Activated T-cell treated with anti-CD3 and anti-CD28 coated beads, Interleukin-2, amount 50 U/mL, for 72 hours (primary cell): Measurements from ENCODE around the gene PNMA8A. TPM values are rescaled to one million over a fixed set of nuclear protein-coding genes. Genes with fewer than 3 reads are reported as not detected.
A peak's percentile ranks its signal among the peaks of the same experiment; 100 is the strongest.

Experiments
- ATAC-seq, 2 donors: fragments of 150-1000 bp; cut with Tn5 transposase; replicated peaks in 1 of 2; 2 replicates each; pipeline ENCODE4 v1.10.0; 2021; ENCODE audit warnings: moderate library complexity in 2 of 2, mild to moderate bottlenecking in 1 of 2
- DNase-seq, 2 donors: peaks; one replicate each; pipeline ENCODE4 v3.0.0; 2021 to 2022; ENCODE audit warnings: mixed read lengths in 1 of 2
- H3K27ac Mint-ChIP-seq: one replicate; pipeline ENCODE4 v1.8.0; 2022; ENCODE audit warnings: mild to moderate bottlenecking, moderate library complexity, mixed read lengths
- H3K27me3 Mint-ChIP-seq: one replicate; pipeline ENCODE4 v1.8.0; 2022; ENCODE audit warnings: low read depth, mixed read lengths
- H3K36me3 Mint-ChIP-seq, 2 donors: one replicate each; pipeline ENCODE4 v1.8.0; 2022; ENCODE audit warnings: mixed read lengths in 2 of 2, mild to moderate bottlenecking in 1 of 2; ENCODE audit not compliant: insufficient read depth in 2 of 2
- H3K4me1 Mint-ChIP-seq: one replicate; pipeline ENCODE4 v1.8.0; 2022; ENCODE audit warnings: low read depth, mixed read lengths
- H3K4me3 Mint-ChIP-seq, 2 donors: one replicate each; pipeline ENCODE4 v1.8.0; 2022; ENCODE audit warnings: mild to moderate bottlenecking in 2 of 2, mixed read lengths in 2 of 2, moderate library complexity in 2 of 2
- H3K9me3 Mint-ChIP-seq, 2 donors: one replicate each; pipeline ENCODE4 v1.8.0; 2022; ENCODE audit warnings: mixed read lengths in 2 of 2
- total RNA-seq, 2 donors: library from RNA; stranded (reverse); gene quantifications; one replicate each; pipeline ENCODE4 v1.2.3, GENCODE V29; 2022

PNMA8A gene, protein sequence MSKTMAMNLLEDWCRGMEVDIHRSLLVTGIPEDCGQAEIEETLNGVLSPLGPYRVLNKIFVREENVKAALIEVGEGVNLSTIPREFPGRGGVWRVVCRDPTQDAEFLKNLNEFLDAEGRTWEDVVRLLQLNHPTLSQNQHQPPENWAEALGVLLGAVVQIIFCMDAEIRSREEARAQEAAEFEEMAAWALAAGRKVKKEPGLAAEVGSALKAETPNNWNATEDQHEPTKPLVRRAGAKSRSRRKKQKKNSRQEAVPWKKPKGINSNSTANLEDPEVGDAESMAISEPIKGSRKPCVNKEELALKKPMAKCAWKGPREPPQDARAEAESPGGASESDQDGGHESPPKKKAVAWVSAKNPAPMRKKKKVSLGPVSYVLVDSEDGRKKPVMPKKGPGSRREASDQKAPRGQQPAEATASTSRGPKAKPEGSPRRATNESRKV
- 1 to 10 TPM in 1 of 2 donors, not detected in 1; 1.9 TPM for total RNA-seq

DNA sequence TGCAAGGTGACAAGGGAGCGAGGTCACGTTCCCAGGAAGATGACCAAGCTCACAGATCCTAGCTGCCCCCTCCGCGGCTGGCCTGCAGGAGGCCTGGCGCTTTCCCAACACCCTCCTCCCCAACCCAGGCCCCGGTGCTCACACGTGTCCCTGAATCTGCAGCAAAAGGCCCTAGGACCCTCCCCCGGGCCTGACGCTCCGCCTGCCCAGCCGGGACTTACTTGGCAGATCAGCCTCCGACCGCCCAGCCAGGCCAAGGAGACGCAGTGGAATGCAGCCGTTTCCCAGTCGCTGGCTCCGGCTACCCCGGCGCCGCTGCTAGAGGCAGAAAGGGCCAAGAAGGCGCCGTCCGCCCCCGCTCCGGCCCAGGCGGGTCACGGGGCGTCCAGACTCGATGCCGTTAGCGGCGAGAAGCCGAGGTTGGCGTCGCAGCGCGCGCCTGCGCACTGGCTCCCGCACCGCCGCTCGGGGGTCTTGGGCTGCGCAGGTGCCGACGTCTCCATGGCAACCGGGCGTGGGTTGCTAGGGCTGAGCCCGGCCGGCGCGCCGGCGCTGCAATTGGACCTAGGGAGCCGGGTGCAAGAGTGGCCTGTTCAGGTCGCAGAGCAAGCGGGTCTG, at the start of gene PNMA8A:
TSS of gene PNMA8A (minus strand) at position 448 of the 618 bp plus-strand sequence. CDS start 528 bp downstream, outside the sequence.
- H3K4me3 Mint-ChIP-seq: peak within 1 kb of the TSS in 1 of 2 donors; percentile 5
- peaks cover 66% of the 10 kb centered on the region for H3K27me3 Mint-ChIP-seq
- no peaks in the 10 kb centered on the region for H3K36me3 Mint-ChIP-seq
- no peak within 1 kb of the TSS for H3K27ac Mint-ChIP-seq
- ATAC-seq: peak in 1 of 2 donors; percentile 57
- peaks cover 14% of the 10 kb centered on the region for H3K4me1 Mint-ChIP-seq
- H3K9me3 Mint-ChIP-seq: no peaks in the 10 kb centered on the region
- DNase-seq: peak in 1 of 2 donors; percentile 45

DNA sequence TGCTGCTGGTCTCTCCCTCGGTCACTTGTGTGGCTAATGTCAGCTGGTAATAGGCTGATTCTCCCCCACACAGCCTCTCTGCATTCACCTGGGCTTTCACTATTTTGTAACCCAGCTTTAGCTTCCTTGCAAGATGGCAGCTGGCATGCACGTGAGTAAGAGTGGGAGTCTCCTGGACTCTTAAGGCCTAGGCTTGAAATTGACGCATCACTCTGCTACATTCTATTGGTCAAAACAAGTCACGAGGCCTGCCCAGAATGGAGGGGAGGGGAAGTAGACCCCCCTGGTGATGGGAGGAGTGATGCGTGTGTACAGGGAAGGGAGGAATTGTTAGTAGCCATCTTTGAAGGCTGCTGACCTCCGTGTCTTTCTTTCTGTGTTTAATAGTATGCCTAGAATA, 49.3 kb upstream of the PNMA8A start:
- ATAC-seq: no peak
- Mint-ChIP-seq H3K9me3 (peaks cover 2 to 9% of the 10 kb centered on the region in 2 donors), H3K4me1 (peaks cover 55% of the 10 kb centered on the region), H3K36me3 (peaks cover 7 to 10% of the 10 kb centered on the region in 2 donors), H3K4me3 (no peak overlapping the region), H3K27ac (no peak overlapping the region), H3K27me3 (no peaks in the 10 kb centered on the region)
- DNase-seq: no peak

DNA sequence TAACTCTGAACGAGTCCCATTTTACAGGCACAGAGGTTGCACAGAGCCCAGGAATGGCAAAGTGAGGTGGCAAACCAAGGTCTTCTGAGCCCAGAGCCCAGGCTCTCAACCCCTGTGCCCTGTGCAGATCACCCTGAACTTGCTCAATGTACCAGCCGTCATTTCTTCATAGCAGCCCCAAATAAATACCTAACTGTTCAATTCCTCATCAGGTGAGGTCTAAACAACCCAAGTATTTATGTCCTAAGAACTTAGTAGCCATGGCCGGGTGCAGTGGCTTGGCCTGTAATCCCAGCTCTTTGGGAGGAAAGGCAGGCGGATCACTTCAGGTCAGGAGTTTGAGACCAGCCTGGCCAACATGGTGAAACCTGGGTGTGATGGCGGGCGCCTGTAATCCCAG, 46.1 kb upstream of the PNMA8A start:
- Mint-ChIP-seq H3K27me3 (peaks cover 11% of the 10 kb centered on the region), H3K9me3 (peaks cover 0 to 2% of the 10 kb centered on the region in 2 donors), H3K4me1 (peaks cover 45% of the 10 kb centered on the region), H3K27ac (no peak overlapping the region), H3K36me3 (no peaks in the 10 kb centered on the region), H3K4me3 (no peak overlapping the region)
- ATAC-seq (no peak), DNase-seq (no peak)

DNA sequence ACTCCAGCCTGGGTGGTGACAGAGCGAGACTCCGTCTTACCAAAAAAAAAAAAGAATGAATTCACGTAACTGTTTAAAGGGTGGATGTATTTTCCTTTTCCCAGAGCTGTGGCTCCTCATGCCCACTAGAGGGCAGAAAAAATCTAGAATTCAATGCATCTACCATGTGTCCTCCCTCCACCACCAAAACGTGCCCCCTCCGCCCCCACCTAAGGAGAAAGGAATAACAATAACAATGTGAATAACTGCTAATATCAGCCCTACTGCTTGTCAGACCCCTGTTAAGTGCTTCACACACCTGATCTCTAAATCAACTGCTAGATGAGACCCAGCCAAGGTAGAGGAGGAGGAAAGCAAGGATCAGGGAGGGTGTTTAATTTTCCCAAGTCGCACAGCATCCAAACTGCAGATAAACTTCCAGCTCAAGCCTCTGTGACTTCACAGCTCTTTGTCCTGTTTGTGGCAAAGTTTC, 44.6 kb upstream of the PNMA8A start:
- DNase-seq (no peak), ATAC-seq (peak; percentile 63 to 65)
- H3K4me3 Mint-ChIP-seq: no peak overlapping the region
- peaks cover 33% of the 10 kb centered on the region for H3K4me1 Mint-ChIP-seq
- peaks cover 25% of the 10 kb centered on the region for H3K27me3 Mint-ChIP-seq
- peaks cover 3 to 8% of the 10 kb centered on the region in 2 donors for H3K9me3 Mint-ChIP-seq
- H3K36me3 Mint-ChIP-seq: peaks cover 2 to 6% of the 10 kb centered on the region in 2 donors
- H3K27ac Mint-ChIP-seq: no peak overlapping the region

DNA sequence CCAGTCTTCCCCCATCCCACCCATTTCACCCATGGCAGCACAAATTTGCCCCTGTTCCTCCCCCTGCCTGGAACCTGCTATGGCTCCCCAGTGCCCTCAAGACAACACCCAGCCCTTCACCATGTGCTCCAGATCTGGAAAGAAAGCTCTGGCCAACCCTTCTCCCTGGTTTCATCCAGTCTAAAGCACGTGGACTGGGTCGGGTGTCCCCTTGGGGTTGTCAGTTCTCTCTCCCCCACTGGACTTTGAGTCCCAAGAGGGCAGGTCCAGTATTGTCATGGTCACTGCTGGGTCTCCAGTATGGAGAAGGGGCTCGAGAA, 43.9 kb upstream of the PNMA8A start:
- ATAC-seq (no peak), DNase-seq (no peak)
- Mint-ChIP-seq H3K4me1 (peaks cover 26% of the 10 kb centered on the region), H3K9me3 (peaks cover 4 to 9% of the 10 kb centered on the region in 2 donors), H3K27me3 (peaks cover 26% of the 10 kb centered on the region), H3K27ac (no peak overlapping the region), H3K4me3 (no peak overlapping the region), H3K36me3 (peaks cover 3 to 8% of the 10 kb centered on the region in 2 donors)

DNA sequence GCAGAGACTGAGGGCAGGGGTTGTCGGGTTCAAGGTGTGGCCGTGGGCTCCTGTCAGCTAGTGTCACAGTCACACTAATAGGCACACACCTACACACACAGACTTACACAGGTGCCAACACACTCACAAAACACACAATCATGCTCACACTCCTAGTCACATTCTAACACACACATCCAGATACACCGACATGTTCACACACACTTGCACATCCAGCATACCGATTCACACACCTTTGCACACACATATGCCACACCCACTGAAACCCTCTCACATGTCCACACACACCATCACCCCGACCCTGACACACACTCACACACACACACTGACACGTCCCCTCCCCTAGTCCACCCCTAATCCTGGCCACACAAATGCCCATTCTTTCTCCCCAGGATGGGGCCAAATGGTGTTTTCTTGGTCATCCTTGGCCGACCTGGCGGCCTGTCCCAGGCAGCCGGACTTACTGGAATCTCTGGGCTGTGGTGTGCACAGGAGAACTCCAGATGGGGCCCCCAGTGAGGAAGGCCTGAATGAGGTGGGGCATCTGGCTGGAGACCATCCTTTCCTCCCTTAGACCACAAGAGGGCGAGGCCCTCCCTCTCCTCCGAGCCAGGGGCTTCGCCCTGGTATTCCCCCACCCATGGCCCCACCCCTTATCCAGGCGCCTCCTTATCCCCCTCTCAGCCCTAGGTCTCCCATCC, 43.4 kb upstream of the PNMA8A start:
- no peak for DNase-seq
- Mint-ChIP-seq H3K4me1 (peaks cover 23% of the 10 kb centered on the region), H3K27me3 (peaks cover 26% of the 10 kb centered on the region), H3K9me3 (peaks cover 4 to 9% of the 10 kb centered on the region in 2 donors), H3K27ac (no peak overlapping the region), H3K36me3 (peaks cover 3 to 8% of the 10 kb centered on the region in 2 donors), H3K4me3 (no peak overlapping the region)
- no peak for ATAC-seq

DNA sequence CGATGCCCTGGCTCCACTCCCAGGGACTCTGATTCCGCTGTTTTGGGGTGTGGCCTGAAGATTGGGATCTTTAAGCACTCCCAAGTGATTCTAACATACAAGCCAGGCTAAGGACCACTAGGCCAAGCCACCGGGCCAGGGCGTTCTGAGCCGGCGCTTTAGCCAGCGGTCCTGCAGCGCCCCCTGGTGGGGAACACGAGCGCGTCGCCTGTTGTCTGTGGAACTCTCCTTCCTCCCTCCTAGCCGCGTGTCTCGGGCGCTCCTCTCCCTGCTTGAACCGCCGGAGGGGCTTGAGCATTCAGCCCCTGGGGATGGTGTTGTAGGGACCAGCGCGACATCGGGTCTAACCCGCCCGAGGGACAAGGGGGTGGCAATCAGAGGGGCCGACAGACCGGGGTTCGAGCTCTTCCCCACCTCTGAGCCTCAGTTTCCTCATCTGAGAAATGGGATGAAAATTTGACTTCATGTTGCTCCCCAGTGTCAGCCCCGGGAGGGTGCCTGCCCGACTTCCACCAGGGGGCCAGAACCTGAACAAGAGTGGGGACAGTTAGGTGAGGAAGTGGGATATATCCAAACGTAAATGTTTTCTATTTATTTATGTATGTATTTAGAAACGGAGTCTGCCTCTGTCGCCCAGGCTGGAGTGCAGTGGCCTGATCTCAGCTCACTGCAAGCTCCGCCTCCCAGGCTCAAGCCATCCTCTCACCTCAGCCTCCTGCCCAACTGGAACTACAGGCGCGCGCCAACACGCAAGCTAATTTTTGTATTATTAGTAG, 42.3 kb upstream of the PNMA8A start:
- peaks cover 4 to 9% of the 10 kb centered on the region in 2 donors for H3K9me3 Mint-ChIP-seq
- no peak overlapping the region for H3K4me3 Mint-ChIP-seq

DNA sequence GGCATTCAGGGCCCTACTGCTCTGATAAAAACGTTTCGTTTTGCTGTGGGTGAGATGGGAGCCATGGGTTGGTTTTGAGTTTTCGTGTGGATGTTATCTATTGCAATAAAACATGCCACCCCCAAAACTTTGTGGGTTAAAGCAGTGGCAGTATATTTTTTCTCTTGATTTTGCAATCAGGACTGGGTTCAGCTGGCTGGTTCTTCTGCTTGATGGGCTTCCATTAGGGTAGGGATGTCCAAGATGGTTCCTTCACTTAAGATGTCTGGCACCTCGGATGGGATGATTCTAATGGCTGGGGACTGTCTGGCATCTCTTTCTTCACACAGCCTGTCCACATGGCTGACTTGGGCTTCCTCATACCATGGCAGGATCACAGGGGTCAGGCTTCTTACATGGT, 39.9 kb upstream of the PNMA8A start:
- Mint-ChIP-seq H3K9me3 (peaks cover 4 to 9% of the 10 kb centered on the region in 2 donors), H3K27ac (no peak overlapping the region), H3K36me3 (peaks cover 3 to 8% of the 10 kb centered on the region in 2 donors), H3K27me3 (peaks cover 35% of the 10 kb centered on the region), H3K4me3 (no peak overlapping the region), H3K4me1 (peaks cover 20% of the 10 kb centered on the region)
- DNase-seq: no peak
- ATAC-seq: no peak

More for the DNA sequence above, 42.3 kb upstream of the PNMA8A start:
- Mint-ChIP-seq H3K27ac (no peak overlapping the region), H3K36me3 (peaks cover 3 to 8% of the 10 kb centered on the region in 2 donors), H3K27me3 (peaks cover 26% of the 10 kb centered on the region), H3K4me1 (peaks cover 23% of the 10 kb centered on the region)
- ATAC-seq (peak; percentile 70 to 86), DNase-seq (peak; percentile 79 to 84)

DNA sequence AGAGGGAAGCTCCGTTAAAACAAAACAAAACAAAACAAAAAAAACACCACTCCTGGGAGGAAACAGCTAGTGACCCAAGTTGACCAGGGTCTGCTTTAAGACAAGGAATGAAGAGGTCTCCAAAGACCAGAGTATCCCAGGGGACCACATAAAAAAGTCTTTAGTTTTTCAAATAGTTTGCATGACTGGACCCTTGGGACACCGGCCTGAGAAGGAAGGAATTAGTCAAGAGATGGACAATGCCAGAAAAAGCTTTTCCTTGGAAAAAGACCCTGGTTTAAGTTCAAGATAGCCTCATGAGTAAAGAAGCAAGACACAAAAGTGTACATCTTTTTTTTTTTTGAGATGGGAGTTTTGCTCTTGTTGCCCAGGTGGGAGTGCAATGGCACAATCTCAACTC, 36.8 kb upstream of the PNMA8A start:
- H3K27ac Mint-ChIP-seq: no peak overlapping the region
- H3K27me3 Mint-ChIP-seq: peaks cover 24% of the 10 kb centered on the region
- DNase-seq: no peak
- peaks cover 3 to 8% of the 10 kb centered on the region in 2 donors for H3K36me3 Mint-ChIP-seq
- no peak overlapping the region for H3K4me3 Mint-ChIP-seq
- ATAC-seq: no peak
- peaks cover 4 to 9% of the 10 kb centered on the region in 2 donors for H3K9me3 Mint-ChIP-seq
- H3K4me1 Mint-ChIP-seq: no peaks in the 10 kb centered on the region

DNA sequence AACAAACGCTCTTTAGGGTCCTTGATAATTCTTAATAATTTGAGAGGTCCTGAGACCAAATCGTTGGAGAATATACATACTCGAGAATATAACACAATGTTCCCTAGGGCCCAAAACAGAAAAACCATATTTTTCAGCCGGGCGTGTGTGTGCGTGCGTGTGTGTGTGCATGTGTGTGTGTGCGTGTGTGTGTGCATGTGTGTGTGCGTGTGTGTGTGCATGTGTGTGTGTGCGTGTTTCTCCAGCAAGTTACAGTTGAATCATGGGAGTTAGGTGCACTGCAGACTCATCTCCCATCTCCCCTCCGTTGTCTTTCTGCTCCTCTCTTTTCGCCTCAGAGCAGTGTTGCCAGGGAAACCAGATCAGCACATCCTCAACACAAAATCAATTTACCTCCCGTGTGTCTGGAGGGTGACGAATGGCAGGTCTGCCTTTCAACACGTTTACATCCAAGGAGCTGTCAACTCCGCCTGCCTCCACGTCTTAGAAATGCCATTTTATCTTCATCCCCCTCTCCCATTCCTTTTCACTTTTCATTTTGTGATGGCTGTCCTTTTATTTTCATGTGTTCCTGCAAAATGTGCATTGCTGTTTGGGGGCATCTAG, 32.6 kb upstream of the PNMA8A start:
- H3K27me3 Mint-ChIP-seq: peaks cover 28% of the 10 kb centered on the region
- H3K9me3 Mint-ChIP-seq: no peaks in the 10 kb centered on the region
- H3K36me3 Mint-ChIP-seq: no peaks in the 10 kb centered on the region
- no peak overlapping the region for H3K27ac Mint-ChIP-seq
- H3K4me1 Mint-ChIP-seq: no peaks in the 10 kb centered on the region
- no peak overlapping the region for H3K4me3 Mint-ChIP-seq
- DNase-seq (no peak), ATAC-seq (no peak)

DNA sequence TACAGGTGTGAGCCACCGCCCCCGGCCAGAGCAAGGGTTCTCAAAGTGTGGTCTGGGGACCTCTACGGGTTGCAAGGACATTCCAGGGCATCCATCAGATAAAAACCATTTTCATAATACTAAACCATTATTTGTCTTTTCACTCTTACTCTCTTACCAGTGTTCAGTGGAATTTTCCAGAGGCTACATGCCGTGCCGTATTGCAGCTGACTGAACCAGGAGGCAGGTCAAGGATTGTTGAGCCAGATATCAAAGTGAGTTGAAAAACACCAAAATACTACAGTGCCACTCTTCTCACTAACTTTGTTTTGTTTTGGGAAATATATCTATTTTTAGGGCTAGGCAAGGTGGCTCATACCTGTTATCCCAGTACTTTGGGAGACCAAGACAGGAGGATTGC, 31.5 kb upstream of the PNMA8A start:
- H3K36me3 Mint-ChIP-seq: no peaks in the 10 kb centered on the region
- H3K27ac Mint-ChIP-seq: no peak overlapping the region
- ATAC-seq (no peak), DNase-seq (no peak)
- peaks cover 35% of the 10 kb centered on the region for H3K27me3 Mint-ChIP-seq
- H3K9me3 Mint-ChIP-seq: no peaks in the 10 kb centered on the region
- H3K4me1 Mint-ChIP-seq: no peaks in the 10 kb centered on the region
- no peak overlapping the region for H3K4me3 Mint-ChIP-seq

DNA sequence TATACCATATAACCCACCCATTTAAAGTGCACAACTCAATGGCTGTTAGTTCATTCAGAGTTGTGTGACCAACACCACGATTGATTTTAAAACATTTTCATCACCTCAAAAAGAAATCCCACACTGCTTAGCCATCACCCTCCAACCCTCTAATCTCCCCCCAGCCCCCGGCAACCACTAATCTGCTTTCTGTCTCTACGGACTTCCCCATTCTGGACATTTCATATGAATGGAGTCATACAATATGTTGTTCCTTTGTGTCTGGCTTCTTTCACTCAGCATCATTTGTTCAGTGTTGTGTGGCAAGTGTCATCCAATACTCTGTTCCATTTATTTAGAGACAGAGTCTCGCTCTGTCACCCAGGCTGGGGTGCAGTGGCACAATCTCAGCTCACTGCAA, 28.3 kb upstream of the PNMA8A start:
- no peak for ATAC-seq
- H3K27me3 Mint-ChIP-seq: peaks cover 44% of the 10 kb centered on the region
- no peak overlapping the region for H3K4me3 Mint-ChIP-seq
- H3K4me1 Mint-ChIP-seq: peaks cover under 1% of the 10 kb centered on the region
- H3K36me3 Mint-ChIP-seq: no peaks in the 10 kb centered on the region
- no peak for DNase-seq
- no peak overlapping the region for H3K27ac Mint-ChIP-seq
- no peaks in the 10 kb centered on the region for H3K9me3 Mint-ChIP-seq
